ENCODE results near the gene CCDC47. TPM values are rescaled to one million over a fixed set of nuclear protein-coding genes. Genes with fewer than 3 reads are reported as not detected.
A peak's percentile ranks its signal among the peaks of the same experiment; 100 is the strongest.

CCDC47 gene
- polyA plus RNA-seq, 3 donors = 15.2 to 56.4 (median 43.0) TPM

GRCh38 chr17:63752707-63753106, 20.7 kb downstream of the CCDC47 start:
- H3K27me3 Mint-ChIP-seq (ENCODE audit: low read depth in 3 of 3) = no peaks in the 10 kb centered on the region
- TF ChIP-seq CTCF (IDR thresholded peaks at IDR 0.05) = no peak
- Histone ChIP-seq H3K9me3 (replicated peaks in 1 of 2; ENCODE audit: control insufficient read depth in 1 of 2, insufficient read depth in 1 of 2, low read length in 2 of 2) (no peaks in the 10 kb centered on the region), H3K27me3 (ENCODE audit: control insufficient read depth in 2 of 2, insufficient read depth in 2 of 2, low read length in 2 of 2) (no peaks in the 10 kb centered on the region), H3K4me1 (ENCODE audit: control insufficient read depth in 1 of 2, insufficient read depth in 2 of 2, low read length in 2 of 2) (peaks cover 38 to 40% of the 10 kb centered on the region in 2 donors), H3K9ac (ENCODE audit: insufficient read depth, low read length, poor library complexity, severe bottlenecking) (no peak overlapping the region), H3K4me2 (replicated peaks; ENCODE audit: extremely low read depth, low read length, poor library complexity, severe bottlenecking) (no peak overlapping the region), H4K20me1 (ENCODE audit: insufficient read depth, low read length) (no peaks in the 10 kb centered on the region), H3K4me3 (replicated peaks in 1 of 3; ENCODE audit: low read depth in 2 of 3, low read length in 3 of 3) (no peak overlapping the region), H2AFZ (ENCODE audit: insufficient read depth, low read depth, low read length, poor library complexity, severe bottlenecking) (no peak overlapping the region), H3K27ac (ENCODE audit: low read depth in 1 of 2, low read length in 2 of 2) (peak overlapping the region in 1 of 2 donors; percentile 61), H3K79me2 (ENCODE audit: insufficient read depth, low read length) (peaks cover 10% of the 10 kb centered on the region), H3K36me3 (replicated peaks in 1 of 2; ENCODE audit: control insufficient read depth in 1 of 2, insufficient read depth in 2 of 2, low read length in 2 of 2) (peaks cover 35 to 62% of the 10 kb centered on the region in 2 donors)
- H3K4me3 Mint-ChIP-seq = no peak overlapping the region
- intact Hi-C loops (cut with micrococcal nuclease) = no loop called here
- peaks cover 37% of the 10 kb centered on the region for H3K4me1 Mint-ChIP-seq
- peak overlapping the region in 2 of 7 donors; percentile 15 to 67 for H3K27ac Mint-ChIP-seq
- no peak for DNase-seq
- H3K36me3 Mint-ChIP-seq = peaks cover 44 to 65% of the 10 kb centered on the region in 2 donors
- no peaks in the 10 kb centered on the region for H3K9me3 Mint-ChIP-seq
- WGBS (ENCODE audit: insufficient coverage) = no CpG with 5 or more reads among the region's 1 CpG

DNA sequence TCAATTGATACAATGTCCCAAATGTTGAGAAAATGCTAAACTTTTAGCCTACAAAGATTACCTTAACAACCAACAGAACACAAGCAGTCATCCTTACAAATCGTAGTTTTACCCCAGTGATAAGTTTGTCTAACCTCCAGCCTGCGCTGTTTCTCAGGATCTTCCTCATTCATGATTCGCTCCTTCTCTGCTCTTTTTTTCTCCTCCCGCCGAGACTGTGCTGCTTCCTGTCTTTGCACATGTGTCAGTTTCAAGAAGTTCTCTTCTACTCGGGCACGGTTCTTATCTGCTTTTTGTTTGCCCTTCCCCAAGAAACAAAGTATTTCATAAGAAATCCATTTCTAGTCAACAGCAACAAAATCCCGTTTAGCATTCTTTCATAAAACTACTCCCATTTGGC, 21.6 kb downstream of the CCDC47 start:
- Histone ChIP-seq H4K20me1 (ENCODE audit: insufficient read depth, low read length) (no peaks in the 10 kb centered on the region), H2AFZ (ENCODE audit: insufficient read depth, low read depth, low read length, poor library complexity, severe bottlenecking) (peak overlapping the region; percentile 53), H3K9ac (ENCODE audit: insufficient read depth, low read length, poor library complexity, severe bottlenecking) (no peak overlapping the region), H3K79me2 (ENCODE audit: insufficient read depth, low read length) (peaks cover 10% of the 10 kb centered on the region), H3K4me1 (ENCODE audit: control insufficient read depth in 1 of 2, insufficient read depth in 2 of 2, low read length in 2 of 2) (peaks cover 30 to 35% of the 10 kb centered on the region in 2 donors), H3K9me3 (replicated peaks in 1 of 2; ENCODE audit: control insufficient read depth in 1 of 2, insufficient read depth in 1 of 2, low read length in 2 of 2) (no peaks in the 10 kb centered on the region), H3K4me2 (replicated peaks; ENCODE audit: extremely low read depth, low read length, poor library complexity, severe bottlenecking) (peak overlapping the region; percentile 64), H3K36me3 (replicated peaks in 1 of 2; ENCODE audit: control insufficient read depth in 1 of 2, insufficient read depth in 2 of 2, low read length in 2 of 2) (peaks cover 37 to 62% of the 10 kb centered on the region in 2 donors), H3K4me3 (replicated peaks in 1 of 3; ENCODE audit: low read depth in 2 of 3, low read length in 3 of 3) (peak overlapping the region in 2 of 3 experiments; percentile 40 to 66), H3K27ac (ENCODE audit: low read depth in 1 of 2, low read length in 2 of 2) (peak overlapping the region in 1 of 2 donors; percentile 59), H3K27me3 (ENCODE audit: control insufficient read depth in 2 of 2, insufficient read depth in 2 of 2, low read length in 2 of 2) (no peaks in the 10 kb centered on the region)
- no peak for TF ChIP-seq CTCF (IDR thresholded peaks at IDR 0.05)
- Mint-ChIP-seq H3K4me1 (peaks cover 35% of the 10 kb centered on the region), H3K9me3 (no peaks in the 10 kb centered on the region), H3K36me3 (peaks cover 49 to 66% of the 10 kb centered on the region in 2 donors), H3K27me3 (ENCODE audit: low read depth in 3 of 3) (no peaks in the 10 kb centered on the region), H3K4me3 (peak overlapping the region; percentile 54 to 84), H3K27ac (peak overlapping the region; percentile 37 to 94 (median 75))
- peak; percentile 46 to 69 (median 60) for DNase-seq
- intact Hi-C loops (cut with micrococcal nuclease) = no loop called here
- 0% methylated on average over 7 of the region's 8 CpGs for WGBS (ENCODE audit: insufficient coverage)
